ENCODE measurements around the gene MAP7.

- no peak for TF ChIP-seq EZH2phosphoT487 (IDR thresholded peaks at IDR 0.05; ENCODE audit: unreplicated experiment)
- TF ChIP-seq CTCF (conservative IDR thresholded peaks at IDR 0.05; ENCODE audit: low read depth in 2 of 2): no peak
- TF ChIP-seq POLR2AphosphoS5 (IDR thresholded peaks at IDR 0.05; ENCODE audit: low read depth): no peak
- TF ChIP-seq, protein P1, sequence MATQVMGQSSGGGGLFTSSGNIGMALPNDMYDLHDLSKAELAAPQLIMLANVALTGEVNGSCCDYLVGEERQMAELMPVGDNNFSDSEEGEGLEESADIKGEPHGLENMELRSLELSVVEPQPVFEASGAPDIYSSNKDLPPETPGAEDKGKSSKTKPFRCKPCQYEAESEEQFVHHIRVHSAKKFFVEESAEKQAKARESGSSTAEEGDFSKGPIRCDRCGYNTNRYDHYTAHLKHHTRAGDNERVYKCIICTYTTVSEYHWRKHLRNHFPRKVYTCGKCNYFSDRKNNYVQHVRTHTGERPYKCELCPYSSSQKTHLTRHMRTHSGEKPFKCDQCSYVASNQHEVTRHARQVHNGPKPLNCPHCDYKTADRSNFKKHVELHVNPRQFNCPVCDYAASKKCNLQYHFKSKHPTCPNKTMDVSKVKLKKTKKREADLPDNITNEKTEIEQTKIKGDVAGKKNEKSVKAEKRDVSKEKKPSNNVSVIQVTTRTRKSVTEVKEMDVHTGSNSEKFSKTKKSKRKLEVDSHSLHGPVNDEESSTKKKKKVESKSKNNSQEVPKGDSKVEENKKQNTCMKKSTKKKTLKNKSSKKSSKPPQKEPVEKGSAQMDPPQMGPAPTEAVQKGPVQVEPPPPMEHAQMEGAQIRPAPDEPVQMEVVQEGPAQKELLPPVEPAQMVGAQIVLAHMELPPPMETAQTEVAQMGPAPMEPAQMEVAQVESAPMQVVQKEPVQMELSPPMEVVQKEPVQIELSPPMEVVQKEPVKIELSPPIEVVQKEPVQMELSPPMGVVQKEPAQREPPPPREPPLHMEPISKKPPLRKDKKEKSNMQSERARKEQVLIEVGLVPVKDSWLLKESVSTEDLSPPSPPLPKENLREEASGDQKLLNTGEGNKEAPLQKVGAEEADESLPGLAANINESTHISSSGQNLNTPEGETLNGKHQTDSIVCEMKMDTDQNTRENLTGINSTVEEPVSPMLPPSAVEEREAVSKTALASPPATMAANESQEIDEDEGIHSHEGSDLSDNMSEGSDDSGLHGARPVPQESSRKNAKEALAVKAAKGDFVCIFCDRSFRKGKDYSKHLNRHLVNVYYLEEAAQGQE (IDR thresholded peaks at IDR 0.05; ENCODE audit: unreplicated experiment): no peak
- TF ChIP-seq ZNF114 (CRISPR knock-in tag; IDR thresholded peaks at IDR 0.05): no peak
These were observed 25.8 kb downstream of the MAP7 start for GRCh38 chr6:136524339-136524935.
